Stimulated activated CD8-positive, alpha-beta memory T cell treated with anti-CD3 and anti-CD28 coated beads, Interleukin-4, amount 100 ng/mL, for 1 hour (primary cell): ENCODE results near the gene ARHGAP15.

ENCODE experiments used
- DNase-seq, 2 donors: peaks; one replicate each; pipeline ENCODE4 v3.0.0-alpha.2; 2020; ENCODE audit warnings: low read depth in 2 of 2, low spot score in 1 of 2

Gene ARHGAP15

DNA sequence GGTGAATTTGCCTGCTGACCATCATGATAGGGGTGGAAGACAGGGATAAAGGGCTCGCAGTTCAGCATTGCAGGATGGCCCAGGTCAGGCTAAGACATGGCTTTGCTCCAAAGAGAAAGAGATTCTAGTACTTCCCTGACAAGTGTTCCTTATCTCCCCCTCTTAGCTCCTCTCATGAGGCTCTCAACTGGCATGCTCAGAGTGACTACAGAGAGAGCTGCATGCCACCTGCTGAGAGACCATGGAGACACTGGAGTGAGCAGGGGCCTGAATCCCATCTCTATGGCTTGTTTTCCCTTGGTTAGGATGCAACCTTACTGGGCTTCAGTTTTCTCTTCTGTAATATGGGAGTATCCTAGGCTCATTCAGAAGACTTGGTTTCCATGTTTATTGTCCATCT is 94.3 kb downstream of the ARHGAP15 start:
- no peak for DNase-seq

- DNase-seq = no peak
Measured at GRCh38 chr2:143225931-143226330, 96.7 kb downstream of the ARHGAP15 start.

GRCh38 chr2:143226714-143227541 is 97.7 kb downstream of the ARHGAP15 start:
- no peak for DNase-seq

DNA sequence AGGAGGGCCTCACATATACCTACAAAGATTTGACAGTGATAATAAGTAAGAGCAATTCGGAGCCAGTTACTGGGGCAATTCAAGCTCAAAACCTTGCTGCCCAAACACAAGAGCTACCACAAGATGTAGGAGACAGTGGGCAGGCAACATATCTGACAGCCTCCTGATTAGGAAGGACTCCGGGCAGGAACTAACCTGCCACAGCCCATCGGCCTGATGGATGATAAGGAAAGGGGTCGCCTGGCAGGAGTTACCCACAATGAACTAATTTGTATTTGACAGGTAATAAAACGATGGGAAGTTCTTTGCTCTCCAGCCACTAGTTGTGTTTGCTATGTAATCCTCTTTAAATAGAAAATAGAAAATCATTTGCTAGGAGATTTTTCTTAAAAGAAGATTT is 100.2 kb downstream of the ARHGAP15 start:
- DNase-seq = no peak

DNA sequence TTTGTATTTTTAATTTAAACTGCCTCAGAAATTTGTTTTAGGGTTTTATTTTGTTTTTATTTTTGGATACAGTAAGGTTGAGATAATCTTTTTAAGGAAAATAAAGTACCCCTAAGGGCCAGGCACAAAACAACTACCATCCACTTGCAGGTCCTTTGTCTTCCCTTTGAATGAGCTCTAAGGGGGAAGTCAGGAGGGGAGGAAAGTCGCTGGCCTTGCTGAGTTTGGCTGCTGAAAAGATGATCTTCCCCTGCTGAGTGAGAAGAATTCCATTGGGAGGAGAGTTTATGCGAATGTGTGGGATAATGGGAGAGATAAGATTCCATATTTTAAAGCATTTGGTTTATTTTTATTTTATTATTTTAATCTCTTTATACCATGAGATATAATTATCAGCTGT is 100.7 kb downstream of the ARHGAP15 start:
- no peak for DNase-seq

- no peak for DNase-seq
Measured at GRCh38 chr2:143230506-143231253, 101.5 kb downstream of the ARHGAP15 start.

- no peak for DNase-seq
Measured at GRCh38 chr2:143231254-143231645, 102.0 kb downstream of the ARHGAP15 start.

DNA sequence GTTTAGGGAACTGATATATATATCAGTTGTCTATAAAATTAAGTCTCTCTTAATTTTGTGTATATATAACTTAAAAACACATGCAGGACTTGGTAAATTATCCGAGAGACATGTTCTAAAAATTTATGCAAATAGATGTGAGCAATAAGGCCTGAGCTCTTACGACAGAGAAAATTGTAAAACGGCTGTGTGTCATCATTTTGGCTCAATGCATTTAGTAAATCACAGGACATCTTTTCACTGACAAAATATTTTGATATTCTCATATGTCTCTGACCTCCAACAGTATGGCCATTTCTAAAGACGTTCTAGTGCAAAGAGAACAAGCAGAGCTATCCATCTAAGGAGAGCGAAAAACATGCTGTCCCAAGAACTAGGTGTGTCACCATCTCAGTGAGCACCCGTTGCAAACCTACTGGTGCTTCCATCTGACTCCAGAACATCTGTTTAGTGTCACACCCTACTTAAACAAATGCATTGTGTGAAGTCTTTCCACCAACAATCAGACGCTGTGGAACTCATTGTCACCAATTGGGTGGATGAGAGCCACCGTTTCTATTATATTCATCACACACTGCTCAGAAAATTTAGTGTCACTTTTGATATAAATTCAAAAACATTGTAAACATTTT is 108.0 kb downstream of the ARHGAP15 start:
- no peak for DNase-seq

DNA sequence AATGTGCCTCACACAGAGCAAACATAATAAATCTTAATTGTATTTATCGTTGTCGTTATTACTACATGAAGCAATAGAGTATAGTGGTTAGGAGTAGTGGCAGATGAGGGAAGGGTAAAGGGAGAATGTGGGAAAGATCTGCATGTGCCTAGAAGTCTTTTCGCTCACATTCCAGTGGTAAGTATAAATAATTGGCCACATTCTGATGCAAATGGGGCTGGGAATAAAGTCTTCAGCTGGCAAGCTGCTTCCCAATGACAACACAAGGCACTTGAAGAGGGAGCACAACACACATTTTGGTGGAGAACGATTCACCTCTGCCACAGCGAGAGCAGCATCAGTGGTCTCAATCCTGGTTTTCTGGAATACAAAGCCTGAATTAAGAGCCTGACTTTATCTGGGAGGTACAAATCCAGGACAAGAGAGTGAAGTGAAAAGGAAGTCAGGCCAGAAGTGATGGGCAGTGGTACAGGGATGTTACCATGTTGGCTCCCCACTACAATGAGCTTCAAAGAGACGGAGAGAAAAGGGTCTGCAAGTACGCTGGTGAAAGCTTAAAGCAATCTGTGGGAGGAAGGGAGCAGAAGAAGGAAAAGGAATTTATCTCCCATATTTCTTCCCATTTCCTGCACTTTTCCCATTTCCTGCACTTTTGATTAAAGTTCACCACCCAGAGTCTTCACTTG is 112.3 kb downstream of the ARHGAP15 start:
- no peak for DNase-seq

DNA sequence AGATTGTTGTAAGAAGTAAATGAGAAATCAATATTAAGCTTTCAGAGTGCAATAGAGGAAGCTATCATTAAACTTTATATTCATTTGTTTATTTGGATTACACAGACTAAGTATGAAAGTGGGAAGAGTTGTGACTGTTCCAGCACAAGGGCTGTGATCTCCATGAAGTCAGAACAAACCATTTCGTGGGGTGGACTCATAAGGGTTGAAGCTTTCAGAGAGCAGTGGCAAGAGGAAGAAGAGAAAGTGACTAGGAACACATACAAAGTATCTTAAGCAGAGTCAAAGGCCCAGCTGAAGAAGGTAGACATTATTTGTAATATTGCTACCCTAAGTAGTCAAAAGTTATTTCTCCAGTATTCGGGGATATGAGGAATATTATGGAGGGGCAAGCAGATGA is 117.0 kb downstream of the ARHGAP15 start:
- DNase-seq = no peak

DNA sequence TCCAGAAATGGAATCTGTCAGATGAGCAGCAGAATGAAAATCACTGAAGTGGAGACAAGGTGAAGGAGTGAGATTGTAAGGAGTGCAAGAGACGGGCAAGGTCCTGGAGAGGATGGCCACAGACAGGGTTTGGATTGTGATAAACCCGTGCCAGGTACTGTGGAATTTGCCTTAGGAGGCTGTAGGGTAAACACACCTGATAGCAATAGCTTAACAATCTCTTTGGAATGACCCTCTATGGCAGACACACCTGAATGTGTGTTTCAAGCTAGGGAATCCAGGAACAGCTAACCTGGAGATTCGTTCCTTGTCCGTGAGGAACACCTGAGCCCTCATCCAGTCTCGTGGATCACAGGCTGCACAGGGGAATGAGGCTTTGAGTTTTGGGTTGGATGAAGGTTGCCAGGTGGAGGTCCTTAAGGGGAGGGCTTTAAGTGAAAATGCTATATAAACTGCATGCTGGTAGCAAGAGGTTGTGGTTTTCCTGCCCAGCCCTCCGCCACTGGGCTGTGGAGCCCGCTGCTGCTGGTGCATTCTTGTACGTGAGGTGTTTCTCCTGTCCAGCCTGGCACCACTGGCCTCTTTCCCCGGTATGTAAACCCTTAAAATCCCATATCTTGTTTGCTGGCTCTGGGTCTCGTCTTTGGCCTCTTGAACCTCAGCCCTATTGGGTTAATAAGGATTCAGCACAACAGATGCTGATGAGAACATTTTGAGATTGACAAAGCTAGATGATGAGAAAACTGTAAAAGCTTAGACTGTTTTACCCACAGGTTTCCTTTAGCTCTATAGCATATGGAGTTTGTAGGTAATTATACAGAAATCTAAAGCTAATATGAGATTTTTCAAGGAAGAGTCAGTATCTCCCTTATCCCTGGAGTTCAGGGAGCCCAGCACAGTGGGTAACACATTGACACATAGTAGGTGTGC is 117.9 kb downstream of the ARHGAP15 start:
- DNase-seq = no peak

GRCh38 chr2:143248631-143249030 is 119.4 kb downstream of the ARHGAP15 start:
- no peak for DNase-seq

- DNase-seq = no peak
Measured at GRCh38 chr2:143251681-143252080, 122.5 kb downstream of the ARHGAP15 start.

- no peak for DNase-seq
Measured at GRCh38 chr2:143252138-143252907, 123.1 kb downstream of the ARHGAP15 start.

DNA sequence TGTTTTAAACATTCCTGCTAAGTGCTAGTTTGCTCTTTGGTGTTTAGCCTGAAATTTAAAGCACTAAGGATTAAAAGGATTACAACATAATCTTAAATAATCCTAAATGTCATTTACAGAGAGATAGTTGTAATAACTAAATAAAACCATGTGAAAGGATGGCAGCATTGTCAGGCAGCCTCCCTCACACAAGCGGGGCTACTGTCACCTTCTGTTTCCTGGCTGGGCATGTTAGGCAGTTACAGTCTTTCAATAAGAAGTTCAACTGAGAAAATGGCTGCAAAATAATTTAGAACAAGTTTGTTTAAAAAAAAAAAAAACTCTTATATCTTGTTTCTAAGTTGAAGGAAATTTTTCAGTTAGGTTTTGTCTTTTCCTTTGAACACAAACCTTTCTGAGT is 124.9 kb downstream of the ARHGAP15 start:
- no peak for DNase-seq

GRCh38 chr2:143255086-143255485 is 125.9 kb downstream of the ARHGAP15 start:
- DNase-seq = no peak

DNA sequence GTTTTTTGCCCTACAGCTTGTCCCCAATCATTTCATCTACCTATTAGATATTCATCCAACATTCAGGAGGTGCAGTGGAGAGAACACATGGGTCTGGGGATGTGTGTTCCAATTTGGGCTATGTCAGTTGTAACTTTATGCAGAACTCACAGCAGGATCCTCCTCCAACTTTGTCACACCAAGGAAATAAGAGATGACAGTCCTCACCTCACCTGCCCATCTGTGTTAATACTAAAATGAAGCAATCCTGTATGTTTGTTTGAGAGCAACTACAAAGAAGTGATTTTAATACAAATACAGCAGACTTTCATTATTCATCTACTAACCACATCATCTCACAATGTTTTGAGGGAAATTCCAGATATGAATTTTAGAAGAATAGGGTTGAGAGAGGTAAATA is 126.7 kb downstream of the ARHGAP15 start:
- DNase-seq = no peak

- DNase-seq = no peak
Measured at GRCh38 chr2:143258126-143258892, 129.1 kb downstream of the ARHGAP15 start.
